Measurements from ENCODE around the gene ATG14. TPM values are rescaled to one million over a fixed set of nuclear protein-coding genes. Genes with fewer than 3 reads are reported as not detected.

ATG14 gene
- total and polyA plus RNA-seq, 2 of the 8 experiments (the other 6 are each of a cell fraction or from before 2014, with no cell fraction given): 4.9 to 10.8 TPM

DNA sequence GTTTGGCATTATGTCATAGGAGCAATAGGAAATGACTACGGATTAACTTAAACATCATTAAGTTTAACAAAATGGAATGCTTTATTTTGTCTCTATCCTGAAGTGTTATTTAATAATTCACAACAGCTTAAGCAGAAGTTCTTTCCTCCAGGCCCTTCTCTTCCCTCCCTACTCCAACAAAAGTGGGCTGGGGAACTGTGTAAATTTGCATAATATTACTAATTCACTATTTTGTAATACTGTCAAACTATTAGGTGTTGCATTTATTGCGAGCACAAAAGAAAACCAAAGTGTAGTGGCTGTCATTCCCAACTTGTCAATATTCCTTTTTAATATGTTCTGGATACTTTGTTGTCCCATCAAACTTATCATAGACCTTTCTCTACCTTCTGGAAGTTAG is 69.8 kb downstream of the ATG14 start:
- no peak overlapping the region for H3K27ac ChIP-seq (ENCODE audit: low read depth, low read length)
- CTCF ChIA-PET (ENCODE audit: partially characterized antibody): interaction anchor here (1.2 kb wide), 1 partner anchor 85 kb away, joined by 3 read pairs; no protein-coding TSS in a partner anchor

More for the DNA sequence above, 69.8 kb downstream of the ATG14 start:
- Histone ChIP-seq H3K79me2 (ENCODE audit: control insufficient read depth in 1 of 2, insufficient read depth in 2 of 2, low read length in 2 of 2) (peaks cover 0 to 30% of the 10 kb centered on the region in 2 experiments; a peak in 3 of 4 replicates), H4K91ac (replicated peaks; ENCODE audit: insufficient read length, low read length) (no peak overlapping the region), H3K18ac (ENCODE audit: extremely low read depth, low read length) (no peak overlapping the region), H3K9me3 (ENCODE audit: insufficient read depth in 2 of 2, low read depth in 1 of 2, low read length in 1 of 2) (no peaks in the 10 kb centered on the region), H4K8ac (ENCODE audit: extremely low read depth, insufficient read depth, low read length) (no peak overlapping the region), H3K79me1 (ENCODE audit: low read depth, low read length) (peaks cover 4% of the 10 kb centered on the region; the same call in 1 of the 2 replicates), H4K20me1 (replicated peaks in 1 of 2; ENCODE audit: control insufficient read depth in 1 of 2, insufficient read depth in 2 of 2, low read length in 2 of 2) (peaks cover 0 to 4% of the 10 kb centered on the region in 2 experiments), H2AK5ac (ENCODE audit: low read depth, low read length) (no peak overlapping the region), H3K23me2 (ENCODE audit: low read depth, low read length) (no peaks in the 10 kb centered on the region), H2BK5ac (ENCODE audit: low read depth, low read length) (no peak overlapping the region), H3K4me3 (ENCODE audit: extremely low read depth in 1 of 4, insufficient read depth in 2 of 4, low read depth in 3 of 4, low read length in 4 of 4) (no peak overlapping the region), H3K56ac (replicated peaks; ENCODE audit: insufficient read length, low read depth, low read length) (no peak overlapping the region), H2AFZ (ENCODE audit: low read length) (no peak overlapping the region), H3K27me3 (replicated peaks in 1 of 4; ENCODE audit: control insufficient read depth in 3 of 4, extremely low read depth in 1 of 4, insufficient read depth in 3 of 4, low read length in 3 of 4) (no peaks in the 10 kb centered on the region), H4K5ac (ENCODE audit: insufficient read length, low read depth, low read length) (no peak overlapping the region), H3K4ac (replicated peaks; ENCODE audit: insufficient read length, low read depth, low read length) (no peak overlapping the region), H2BK12ac (ENCODE audit: low read depth, low read length) (no peak overlapping the region), H2BK120ac (replicated peaks; ENCODE audit: low read depth, low read length) (no peak overlapping the region), H2BK20ac (ENCODE audit: low read length) (no peak overlapping the region), H3K23ac (ENCODE audit: insufficient read length) (no peak overlapping the region), H3K4me1 (replicated peaks in 1 of 4; ENCODE audit: control insufficient read depth in 3 of 4, insufficient read depth in 4 of 4, low read length in 3 of 4) (peaks cover 0 to 10% (median 1%) of the 10 kb centered on the region in 4 experiments; a peak in 1 of 7 replicates), H3K4me2 (ENCODE audit: insufficient read depth in 1 of 2, low read depth in 2 of 2, low read length in 2 of 2) (no peak overlapping the region), H3K14ac (ENCODE audit: insufficient read length) (no peak overlapping the region), H3K36me3 (ENCODE audit: control insufficient read depth in 2 of 4, insufficient read depth in 4 of 4, low read length in 3 of 4) (no peaks in the 10 kb centered on the region), H3K9ac (replicated peaks in 1 of 4; ENCODE audit: extremely low read depth in 1 of 4, low read depth in 3 of 4, low read length in 3 of 4) (no peak overlapping the region), H2BK15ac (ENCODE audit: low read length) (no peak overlapping the region)
- FAIRE-seq (no peak), DNase-seq (ENCODE audit: low read depth in 1 of 2, low spot score in 2 of 2) (no peak)
- POLR2A ChIA-PET (ENCODE audit: partially characterized antibody): no interaction called here
- TF ChIP-seq TCF12 (IDR thresholded peaks at IDR 0.05; ENCODE audit: low read depth, low read length): no peak
- TF ChIP-seq, protein P1, sequence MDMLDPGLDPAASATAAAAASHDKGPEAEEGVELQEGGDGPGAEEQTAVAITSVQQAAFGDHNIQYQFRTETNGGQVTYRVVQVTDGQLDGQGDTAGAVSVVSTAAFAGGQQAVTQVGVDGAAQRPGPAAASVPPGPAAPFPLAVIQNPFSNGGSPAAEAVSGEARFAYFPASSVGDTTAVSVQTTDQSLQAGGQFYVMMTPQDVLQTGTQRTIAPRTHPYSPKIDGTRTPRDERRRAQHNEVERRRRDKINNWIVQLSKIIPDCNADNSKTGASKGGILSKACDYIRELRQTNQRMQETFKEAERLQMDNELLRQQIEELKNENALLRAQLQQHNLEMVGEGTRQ (IDR thresholded peaks at IDR 0.05; ENCODE audit: low read length): no peak
- 90% methylated on average over 2 of the region's 2 CpGs; no CpG with 5 or more reads in 1 of the 2 experiments for WGBS, 2 experiments (ENCODE audit: extremely low coverage in 1 of 2, insufficient coverage in 1 of 2, insufficient read length in 1 of 2, insufficient replicate concordance in 2 of 2, low coverage in 1 of 2, low lambda C conversion rate in 2 of 2, missing lambda C conversion rate in 1 of 2)

Measured in H1 (cell line).